ENCODE results near the gene YTHDC1.
"Not testable (repeated sequence)": the region's sequence is repeated elsewhere in the genome, so short reads cannot be mapped to it uniquely, and the experiment has no call there.

The YTHDC1 gene

DNA sequence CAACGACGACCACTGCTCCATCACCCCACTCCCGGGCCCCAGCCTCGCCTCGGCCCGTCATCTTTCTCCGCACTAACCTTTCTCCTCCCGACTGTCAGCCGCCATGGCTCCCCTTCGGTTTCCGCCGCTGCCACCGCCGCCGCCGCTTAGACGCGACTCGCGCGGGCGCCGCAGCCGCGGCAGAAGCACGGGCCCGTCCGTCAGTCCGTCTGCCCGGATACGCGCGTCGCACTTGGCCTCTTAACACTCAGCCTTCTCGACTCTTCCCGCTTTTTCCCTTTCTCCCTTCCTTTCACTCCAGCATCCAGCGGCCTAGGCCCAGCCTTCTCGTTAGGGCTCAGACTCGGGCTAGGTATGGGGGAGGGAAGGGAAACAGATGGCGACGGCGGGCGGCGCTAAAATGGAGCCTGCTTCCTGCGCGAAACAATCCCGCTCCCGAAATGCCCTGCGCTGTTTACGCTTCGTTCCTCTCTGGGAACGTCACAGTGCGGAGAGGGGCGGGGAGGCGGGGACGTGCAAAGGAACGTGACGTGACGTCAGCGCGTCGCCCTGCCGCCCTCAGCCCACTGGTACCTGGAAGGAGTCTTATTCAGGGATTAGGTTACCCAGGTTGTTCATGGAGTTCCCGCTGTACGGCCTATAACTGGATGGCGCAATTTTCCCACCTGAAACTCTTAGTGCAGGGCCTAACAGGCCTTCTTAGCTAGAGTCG, at the start of gene YTHDC1:
Gene YTHDC1 (minus strand): TSS at position 442 of the 712 bp plus-strand sequence. CDS start 337 bp downstream, at position 105.
- DNase-seq (ENCODE audit: low read depth) = peak; percentile 81

DNA sequence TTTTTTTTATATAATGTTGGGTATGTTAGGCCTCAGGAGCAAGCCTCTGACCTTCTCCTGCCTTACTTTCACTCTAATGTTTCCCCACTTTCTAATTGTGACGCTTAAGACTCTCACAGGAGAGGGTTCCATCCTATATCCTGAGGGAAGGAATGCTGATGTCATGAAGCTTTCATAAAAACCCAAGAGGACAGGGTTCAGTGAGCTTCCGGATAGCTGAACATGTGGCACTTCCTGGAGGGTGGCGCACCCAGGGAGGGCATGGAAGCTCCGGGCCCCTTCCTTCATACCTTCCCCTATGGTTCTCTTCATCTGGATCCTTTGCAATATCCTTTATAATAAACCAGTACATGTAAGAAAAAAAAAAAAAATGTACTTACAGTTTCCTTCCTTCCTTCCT, 49.4 kb upstream of the YTHDC1 start:
- DNase-seq (ENCODE audit: low read depth) = no peak

DNA sequence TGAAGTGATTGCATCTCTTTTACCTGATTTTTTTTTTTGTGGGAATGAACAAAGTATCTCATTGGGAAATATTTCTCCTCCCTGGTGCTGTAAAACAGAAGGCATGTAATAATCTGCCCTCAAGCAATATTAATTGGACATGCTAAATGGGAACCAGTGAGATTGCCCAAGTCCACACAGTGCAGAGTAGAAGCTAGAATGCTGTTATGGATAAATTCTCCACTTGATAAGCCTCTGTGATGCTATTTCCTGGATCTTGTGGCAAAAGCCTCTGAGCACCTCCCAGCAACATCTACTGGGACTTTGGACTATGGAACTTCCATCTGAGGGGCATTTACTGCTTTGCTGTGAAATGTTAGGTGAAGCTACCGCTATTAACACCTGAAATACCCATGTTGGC, 46.9 kb upstream of the YTHDC1 start:
- DNase-seq (ENCODE audit: low read depth) = no peak

DNA sequence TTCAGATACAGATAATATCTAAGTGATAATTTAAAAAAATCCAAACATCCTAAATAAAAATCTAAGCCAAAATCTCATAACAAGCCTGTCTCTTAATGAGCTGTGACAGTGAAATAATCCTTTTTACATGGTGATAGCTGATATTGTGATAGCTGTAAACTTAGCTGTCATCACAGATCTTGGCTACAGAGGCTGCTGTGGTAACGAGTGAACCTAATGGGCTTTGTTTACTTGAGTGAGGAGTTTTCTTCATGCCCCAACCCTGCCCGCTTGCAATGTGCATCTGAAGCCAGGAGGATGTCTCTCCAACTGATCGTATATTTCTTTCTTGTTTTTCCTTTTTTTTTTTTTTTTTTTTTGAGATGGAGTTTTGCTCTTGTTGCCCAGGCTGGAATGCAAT, 41.5 kb upstream of the YTHDC1 start:
- DNase-seq (ENCODE audit: low read depth) = no peak

DNA sequence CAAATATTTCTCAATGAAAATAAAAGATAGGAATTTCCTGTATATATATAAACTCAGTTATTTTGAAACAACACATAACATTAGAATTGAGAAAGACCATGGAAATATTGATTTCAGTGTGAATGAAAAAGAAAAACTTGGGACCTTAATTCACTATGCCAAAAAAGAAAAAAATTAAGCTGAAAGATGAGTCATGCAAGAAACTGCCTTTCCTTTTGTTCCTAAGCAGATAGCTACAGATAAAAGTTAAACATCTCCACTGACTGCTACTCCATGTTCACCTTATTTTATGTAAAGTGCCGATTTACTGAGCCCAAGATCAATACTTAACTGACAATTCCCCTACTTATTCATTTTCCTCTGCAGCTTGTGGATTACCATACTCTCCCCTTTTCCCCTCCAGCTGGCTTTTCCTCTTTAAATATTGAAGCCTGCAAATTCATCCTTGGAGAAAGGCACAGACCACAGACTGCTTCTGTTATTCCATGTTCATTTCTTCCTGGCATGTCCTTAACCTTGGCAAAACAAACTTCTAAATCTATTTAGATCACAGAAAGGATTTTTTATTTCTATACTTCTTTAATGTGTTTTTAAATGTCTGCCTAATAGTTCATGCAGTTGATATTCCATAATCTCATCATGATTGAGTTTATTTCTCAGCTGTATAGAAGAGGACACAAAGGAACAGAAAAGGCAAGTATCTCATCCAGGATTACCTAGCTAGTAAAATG, 40.5 kb upstream of the YTHDC1 start:
- no peak for DNase-seq (ENCODE audit: low read depth)

DNA sequence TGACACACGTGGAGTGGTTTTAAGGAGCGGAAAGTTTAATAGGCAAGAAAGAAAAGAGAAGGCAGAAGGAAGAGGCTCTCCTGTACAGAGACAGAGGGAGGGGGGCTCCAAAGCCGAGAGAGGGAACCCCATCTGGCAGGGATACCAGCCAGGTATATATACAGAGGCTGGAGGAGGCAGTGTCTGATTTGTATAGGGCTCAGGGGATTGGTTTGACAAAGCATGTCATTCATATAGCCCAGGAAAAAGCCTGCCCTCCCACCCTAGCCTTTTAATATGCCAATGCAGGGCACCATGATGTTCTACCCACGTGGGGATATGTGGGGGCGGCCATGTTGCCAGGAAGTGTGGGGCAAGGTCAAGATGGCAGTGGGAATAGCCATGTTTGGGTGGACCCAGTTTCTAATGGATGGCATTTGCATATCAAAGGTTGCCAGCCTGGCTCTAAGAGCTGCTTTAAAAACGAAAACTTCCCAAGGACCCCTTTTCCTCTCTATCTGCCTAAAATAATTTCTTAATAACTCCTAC, 39.6 kb upstream of the YTHDC1 start:
- not testable (repeated sequence) for DNase-seq (ENCODE audit: low read depth)

DNA sequence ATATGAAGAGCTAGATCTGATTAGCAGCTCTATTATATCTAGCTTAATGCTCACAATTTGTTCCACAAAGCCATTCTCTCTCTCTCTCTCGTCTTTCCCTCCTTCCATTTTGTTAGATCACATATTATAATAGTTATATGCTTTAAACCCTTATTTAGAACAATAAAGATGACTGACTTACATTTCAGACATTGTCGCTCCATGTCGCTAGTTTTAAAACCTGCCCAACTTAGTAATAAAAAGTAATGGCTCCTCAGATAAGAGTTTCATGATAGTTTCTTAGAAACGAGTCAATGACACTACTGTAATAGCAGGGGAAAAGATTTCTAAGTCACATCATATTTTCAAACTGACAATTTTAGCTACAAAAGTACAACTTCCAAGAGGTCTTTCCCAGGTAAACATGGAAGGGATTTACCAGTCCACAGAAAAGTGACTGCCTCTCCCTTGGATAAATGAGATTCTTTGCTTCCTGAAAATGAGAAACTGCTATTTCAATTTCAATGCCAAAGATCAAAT, 38.5 kb upstream of the YTHDC1 start:
- no peak for DNase-seq (ENCODE audit: low read depth)

DNA sequence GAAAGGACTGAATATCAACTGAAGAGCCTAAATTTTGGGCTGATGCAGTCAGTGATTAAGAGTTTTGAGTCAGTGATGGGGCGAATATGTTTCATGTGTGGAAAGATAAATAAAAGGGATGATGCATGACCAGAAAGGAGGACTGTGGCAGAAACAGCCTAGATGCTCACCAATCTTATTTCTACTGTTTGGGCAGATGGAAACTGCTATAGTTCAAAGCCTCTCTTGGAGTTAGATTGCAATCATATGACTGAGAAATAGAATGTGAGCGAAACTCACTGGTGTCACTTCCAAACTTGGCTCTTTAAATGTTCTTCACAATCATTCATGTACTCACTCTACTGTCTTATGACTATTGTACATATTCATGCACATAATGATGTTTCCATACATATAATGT, 35.4 kb upstream of the YTHDC1 start:
- no peak for DNase-seq (ENCODE audit: low read depth)

DNA sequence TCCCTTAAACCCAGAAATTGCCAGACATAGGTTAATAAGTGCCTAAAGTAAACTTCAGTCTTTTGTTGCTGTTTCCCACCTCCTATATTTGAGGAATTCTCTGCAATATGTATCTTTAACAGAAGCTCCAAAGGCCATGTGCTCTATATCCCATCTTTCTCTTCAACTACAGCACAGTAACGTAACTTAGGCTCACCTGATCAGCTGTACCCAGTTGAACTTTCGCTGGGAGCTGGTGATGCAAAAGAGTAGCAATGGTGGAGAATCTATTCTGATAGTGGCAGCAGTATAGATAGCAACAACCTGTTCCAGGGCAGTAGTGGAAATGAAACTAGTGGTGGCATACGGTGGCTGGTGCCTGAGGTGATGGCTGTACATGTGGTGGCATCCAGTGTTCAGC, 33.2 kb upstream of the YTHDC1 start:
- no peak for DNase-seq (ENCODE audit: low read depth)

DNA sequence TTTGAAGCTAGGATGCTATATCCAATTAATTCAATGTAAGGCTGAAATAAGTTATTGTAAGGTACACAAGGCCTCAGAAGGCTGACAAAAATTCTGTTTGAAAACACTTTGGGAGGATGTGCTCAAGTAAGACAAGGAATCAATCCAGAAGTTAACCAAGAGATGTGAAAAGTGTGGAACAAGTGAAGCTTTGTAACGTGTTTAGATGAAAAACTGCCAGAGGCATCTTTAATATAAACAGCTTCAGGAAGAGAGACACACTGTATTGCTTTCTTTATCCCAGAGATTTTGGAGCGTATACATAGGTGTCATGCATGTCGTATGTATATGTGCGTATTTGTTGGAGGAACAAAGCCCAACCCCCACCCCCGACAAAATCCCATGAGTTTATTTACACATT, 28.3 kb upstream of the YTHDC1 start:
- DNase-seq (ENCODE audit: low read depth) = no peak

DNA sequence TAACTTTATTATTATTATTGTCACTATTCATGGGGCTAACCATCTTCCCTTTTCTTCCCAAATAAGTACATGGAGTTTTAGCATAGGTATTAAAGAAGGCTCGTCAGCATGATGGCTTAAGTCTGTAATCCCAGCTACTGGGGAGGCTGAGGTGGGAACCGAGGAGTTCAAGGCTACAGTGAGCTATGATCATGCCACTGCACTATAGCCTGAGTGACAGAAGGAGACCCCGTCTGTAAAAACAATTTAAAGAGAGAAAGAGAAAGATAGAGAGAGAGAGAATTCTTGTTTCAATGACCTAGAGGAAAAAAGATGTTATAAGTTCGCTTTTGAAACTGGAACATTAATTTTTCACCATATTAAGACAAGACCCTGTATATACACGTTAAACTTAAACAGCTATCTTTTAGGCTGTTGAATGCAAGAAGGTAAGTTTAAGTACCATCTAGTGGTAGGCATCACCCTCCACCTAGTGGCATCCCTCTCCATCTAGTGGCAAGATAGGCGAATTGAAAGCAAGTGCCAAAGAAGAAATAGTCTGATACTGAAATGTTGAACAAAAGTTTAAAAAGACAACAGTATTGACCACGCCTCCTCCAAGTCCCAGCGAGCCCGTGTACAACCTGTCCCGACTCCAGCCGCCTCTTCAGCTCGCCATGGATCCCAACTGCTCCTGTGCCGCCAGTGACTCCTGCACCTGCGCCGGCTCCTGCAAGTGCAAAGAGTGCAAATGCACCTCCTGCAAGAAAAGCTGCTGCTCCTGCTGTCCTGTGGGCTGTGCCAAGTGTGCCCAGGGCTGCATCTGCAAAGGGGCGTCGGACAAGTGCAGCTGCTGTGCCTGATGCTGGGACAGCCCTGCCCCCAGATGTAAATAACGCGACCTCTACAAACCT, 26.0 kb upstream of the YTHDC1 start:
- no peak for DNase-seq (ENCODE audit: low read depth)

DNA sequence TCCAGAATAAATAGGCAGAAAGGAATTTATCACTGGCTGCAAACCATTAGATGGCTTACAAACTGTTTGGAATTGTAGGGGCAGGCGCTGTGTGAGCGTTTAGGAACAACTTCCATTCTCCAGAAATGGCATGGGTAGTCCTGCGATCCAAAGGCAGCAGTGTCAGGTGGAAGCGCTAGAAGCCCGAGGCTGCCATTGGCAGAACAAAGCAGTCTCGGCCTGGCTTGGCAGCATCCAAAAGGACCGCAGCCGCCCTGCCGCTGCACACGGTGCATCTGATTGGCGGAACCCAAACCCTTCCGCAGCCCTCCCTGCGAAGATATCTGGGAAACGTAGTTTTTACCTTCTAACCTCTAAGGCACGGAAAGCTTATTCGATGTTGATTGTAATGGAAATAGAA, 23.6 kb upstream of the YTHDC1 start:
- DNase-seq (ENCODE audit: low read depth) = peak; percentile 38

DNA sequence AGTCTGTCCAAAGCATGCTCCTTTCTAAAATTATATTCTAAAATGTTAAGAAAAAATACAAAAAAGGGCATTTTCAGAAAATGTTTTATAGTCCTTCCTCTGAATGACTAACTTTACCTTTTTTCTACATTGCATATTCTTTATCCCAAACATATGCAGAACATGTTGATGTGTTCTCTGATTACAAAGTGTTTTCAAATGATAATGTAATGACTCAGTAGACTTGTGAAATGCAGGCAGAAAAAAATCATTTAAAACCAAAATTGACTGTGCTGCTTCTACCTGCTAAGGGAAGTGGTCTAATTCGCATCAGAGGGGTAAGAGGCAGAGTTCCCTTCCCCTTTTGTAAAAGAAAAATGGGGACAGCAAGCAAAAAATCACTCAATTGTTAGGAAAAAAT, 22.7 kb upstream of the YTHDC1 start:
- no peak for DNase-seq (ENCODE audit: low read depth)

DNA sequence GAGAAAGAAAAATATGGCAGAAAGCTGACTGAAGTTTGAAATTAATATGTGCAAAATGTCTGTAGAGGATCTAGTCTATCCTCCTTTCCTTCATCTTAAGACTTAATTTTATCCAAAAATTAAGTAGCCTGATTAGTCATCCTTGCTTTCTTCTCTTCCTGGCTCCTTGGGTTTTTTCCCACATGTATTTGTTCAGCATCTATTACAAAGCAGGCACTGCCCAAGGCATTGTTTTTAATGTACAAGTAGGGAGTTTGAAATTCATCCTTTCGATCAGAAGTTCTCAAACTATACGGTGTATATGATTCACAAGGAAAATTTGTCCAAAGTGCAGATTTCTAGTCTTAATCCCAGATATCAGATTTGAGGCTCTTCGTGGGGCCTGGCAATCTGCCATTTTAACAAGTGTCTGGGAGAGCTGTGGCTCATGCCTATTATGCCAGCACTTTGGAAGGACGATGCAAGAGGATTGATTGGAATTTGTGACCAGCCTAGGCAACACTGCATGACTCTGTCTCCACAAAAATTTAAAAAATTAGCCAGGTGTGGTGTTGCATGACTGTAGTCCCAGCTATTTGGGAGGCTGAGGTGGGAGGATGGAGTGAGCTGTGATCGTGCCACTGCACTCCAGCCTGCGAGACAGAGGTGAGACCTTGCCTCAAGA, 19.4 kb upstream of the YTHDC1 start:
- no peak for DNase-seq (ENCODE audit: low read depth)

DNA sequence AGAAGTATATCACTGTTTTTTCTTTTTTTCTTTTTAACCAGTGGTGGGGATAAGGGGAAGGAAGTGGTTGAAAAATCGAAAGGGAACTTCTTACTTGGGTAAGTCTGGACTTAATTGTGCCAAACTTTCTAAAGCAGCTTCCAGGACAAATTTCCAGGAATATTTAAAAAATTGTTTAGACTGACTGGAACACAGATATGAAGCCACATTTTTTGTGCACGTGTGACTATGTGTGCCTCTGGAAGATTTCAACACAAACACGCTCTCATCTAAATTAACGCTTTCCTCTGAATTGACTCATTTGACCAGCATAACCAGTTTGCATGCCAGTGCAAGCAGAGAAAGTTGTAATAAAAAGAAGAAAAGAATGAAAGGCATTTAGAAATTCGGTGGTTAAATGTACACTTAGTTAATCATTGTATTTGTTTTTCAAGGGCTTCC, 18.8 kb upstream of the YTHDC1 start:
- no peak for DNase-seq (ENCODE audit: low read depth)

DNA sequence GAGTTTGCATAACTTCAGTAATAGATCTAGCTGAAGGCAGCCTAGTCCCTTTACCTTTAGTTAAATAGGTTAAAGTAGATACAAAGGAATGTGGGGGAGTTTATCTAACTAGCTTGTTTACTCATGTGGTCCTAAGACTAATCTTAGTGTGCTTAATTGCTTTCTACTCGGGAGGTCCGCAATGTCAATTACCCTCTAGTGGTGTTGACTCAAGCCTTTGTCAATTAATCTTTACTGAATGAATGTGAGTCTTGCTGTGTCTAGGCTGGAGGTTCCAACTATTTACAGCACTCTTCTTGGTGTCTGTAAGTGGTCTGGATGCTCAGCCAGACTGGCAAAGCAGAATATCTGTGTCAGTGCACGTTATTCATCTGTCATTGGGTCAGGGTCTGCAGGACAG, 17.9 kb upstream of the YTHDC1 start:
- DNase-seq (ENCODE audit: low read depth) = no peak

DNA sequence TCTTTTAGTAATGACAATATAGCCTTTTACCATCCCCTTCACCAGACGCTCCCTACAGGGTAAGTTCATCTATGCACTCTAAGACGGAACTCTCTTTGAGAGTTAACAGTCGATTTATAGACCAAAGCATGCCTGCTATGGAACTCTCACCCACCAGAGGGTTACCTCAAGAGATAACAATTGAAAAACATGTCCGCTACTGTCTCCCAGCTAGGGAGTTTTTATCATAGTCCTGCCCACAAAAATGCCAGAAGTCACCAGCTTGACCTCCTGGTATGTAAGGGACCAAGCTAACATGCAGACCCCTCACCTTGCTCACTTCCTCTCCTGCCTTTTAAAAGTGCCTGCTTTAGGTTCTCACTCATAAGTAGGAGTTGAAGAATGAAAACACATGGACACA, 16.7 kb upstream of the YTHDC1 start:
- peak; percentile 55 for DNase-seq (ENCODE audit: low read depth)

DNA sequence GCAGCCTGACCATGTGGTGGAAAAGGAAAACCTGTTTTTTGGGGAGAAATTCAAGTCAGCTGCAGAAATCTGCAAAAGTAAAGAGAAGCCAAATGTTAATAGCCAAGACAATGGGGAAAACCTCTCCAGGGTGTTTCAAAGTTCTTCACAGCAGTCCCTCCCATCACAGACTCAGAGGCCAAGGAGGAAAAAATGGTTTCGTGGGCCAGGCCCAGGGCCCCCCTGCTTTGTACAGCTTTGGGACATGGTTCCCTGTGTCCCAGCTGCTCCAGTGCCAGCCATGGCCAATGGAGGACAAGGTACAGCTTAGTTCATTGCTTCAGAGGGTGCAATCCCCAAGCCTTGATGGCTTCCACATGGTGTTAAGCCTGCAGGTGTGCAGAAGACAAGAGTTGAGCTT, 15.2 kb upstream of the YTHDC1 start:
- DNase-seq (ENCODE audit: low read depth) = no peak

DNA sequence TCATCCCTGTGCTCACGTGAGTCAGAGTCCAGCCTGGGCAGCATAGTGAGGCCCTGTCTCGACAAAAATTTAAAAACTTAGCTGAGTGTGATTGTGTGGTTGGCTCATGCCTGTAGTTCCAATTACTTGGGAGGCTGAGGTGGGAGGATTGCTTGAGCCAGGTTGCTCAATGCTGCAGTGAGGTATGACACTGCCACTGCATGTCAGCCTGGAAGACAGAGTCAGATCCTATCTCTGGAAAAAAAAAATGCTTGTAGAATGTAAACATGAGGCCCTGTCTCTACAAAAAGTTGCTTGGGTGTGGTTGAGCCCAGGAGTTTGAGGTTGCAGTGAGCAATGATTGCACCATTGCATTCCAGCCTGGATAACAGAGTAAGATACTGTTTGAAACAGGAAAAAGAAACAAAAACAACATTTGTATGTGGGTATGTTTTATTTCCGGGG, 11.3 kb upstream of the YTHDC1 start:
- DNase-seq (ENCODE audit: low read depth) = peak; percentile 36

DNA sequence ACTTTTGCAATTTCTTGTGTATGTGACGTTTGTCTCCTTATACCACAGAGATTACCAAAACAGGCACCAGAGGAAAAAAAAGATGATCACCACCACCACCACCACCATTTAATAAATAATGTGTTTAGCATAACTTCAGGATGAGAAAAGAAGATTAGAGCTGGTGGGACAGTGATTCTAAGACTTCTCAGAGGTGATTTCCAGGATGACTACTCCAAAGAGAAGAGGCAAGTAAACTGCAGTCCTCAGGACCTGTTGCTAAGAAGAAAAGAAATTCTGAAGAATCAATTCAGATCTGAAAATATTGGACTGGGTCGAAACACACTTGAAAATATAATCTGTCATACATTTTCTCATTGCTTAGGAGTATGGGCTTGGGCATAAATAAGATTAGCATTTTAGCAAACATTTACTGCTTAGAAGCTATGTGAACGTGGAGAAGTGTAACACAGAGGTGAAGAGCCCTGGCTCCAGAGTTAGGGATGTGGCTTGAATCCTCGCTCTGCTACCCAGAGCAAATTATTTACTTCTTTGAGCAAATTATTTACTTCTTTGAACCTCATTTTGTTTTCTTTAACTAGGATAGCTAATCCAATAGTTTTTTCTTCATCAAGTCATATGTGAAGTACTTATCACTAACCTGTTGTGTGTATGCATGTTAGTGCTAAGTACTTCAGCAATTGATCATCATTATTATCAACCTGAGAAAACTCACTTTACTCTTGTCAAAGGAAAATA, 10.5 kb upstream of the YTHDC1 start:
- DNase-seq (ENCODE audit: low read depth) = no peak

DNA sequence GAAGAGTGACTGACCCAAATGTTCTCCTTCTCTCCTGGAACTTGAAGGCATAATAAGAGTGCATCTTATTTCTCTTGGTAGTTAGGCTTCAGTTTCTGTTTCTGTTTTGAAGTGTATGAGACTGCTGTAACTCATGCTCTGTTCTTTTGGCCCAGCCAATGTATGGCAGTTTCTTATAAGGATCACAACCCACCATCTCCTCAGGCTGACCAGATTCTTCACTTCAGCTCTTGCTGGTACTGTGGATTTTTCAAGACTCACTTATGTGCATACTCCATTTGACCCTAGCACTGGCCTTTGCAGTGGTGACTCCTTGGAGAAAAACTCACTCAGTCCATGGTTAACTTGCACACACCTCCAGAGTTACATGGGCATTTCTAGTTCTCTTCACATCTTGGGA, 9.6 kb upstream of the YTHDC1 start:
- no peak for DNase-seq (ENCODE audit: low read depth)
